IPS-18c (cell line): ENCODE data around the gene ALG6.
"Not testable (repeated sequence)": the region's sequence is repeated elsewhere in the genome, so short reads cannot be mapped to it uniquely, and the experiment has no call there.

Experiments used
- H3K4me3 ChIP-seq: 2 replicates; pipeline ENCODE4 v1.7.0; 2013; ENCODE audit warnings: low read depth, mild to moderate bottlenecking, low read length, moderate library complexity; ENCODE audit not compliant: insufficient read depth
- H3K9me3 ChIP-seq: one replicate; pipeline ENCODE4 v1.6.1; 2013; ENCODE audit warnings: mild to moderate bottlenecking, low read length, moderate library complexity; ENCODE audit not compliant: control insufficient read depth, insufficient read depth

Gene ALG6

GRCh38 chr1:63453232-63453631 lies 85.8 kb downstream of the ALG6 start:
- no peak overlapping the region for H3K4me3 ChIP-seq

GRCh38 chr1:63454269-63454668 lies 86.8 kb downstream of the ALG6 start:
- no peak overlapping the region for H3K4me3 ChIP-seq
- H3K9me3 ChIP-seq = no peaks in the 10 kb centered on the region

More at GRCh38 chr1:63453232-63453631, 85.8 kb downstream of the ALG6 start:
- H3K9me3 ChIP-seq = no peaks in the 10 kb centered on the region

- H3K9me3 ChIP-seq = no peaks in the 10 kb centered on the region
- no peak overlapping the region for H3K4me3 ChIP-seq
Observed at GRCh38 chr1:63458750-63459149, 91.3 kb downstream of the ALG6 start.

- no peaks in the 10 kb centered on the region for H3K9me3 ChIP-seq
- H3K4me3 ChIP-seq = no peak overlapping the region
Observed at GRCh38 chr1:63461661-63462230, 94.3 kb downstream of the ALG6 start.

- H3K4me3 ChIP-seq = no peak overlapping the region
- H3K9me3 ChIP-seq = no peaks in the 10 kb centered on the region
Observed at GRCh38 chr1:63463248-63463647, 95.8 kb downstream of the ALG6 start.

- H3K9me3 ChIP-seq = no peaks in the 10 kb centered on the region
Observed at GRCh38 chr1:63466181-63466580, 98.8 kb downstream of the ALG6 start.

GRCh38 chr1:63466759-63467158 lies 99.3 kb downstream of the ALG6 start:
- H3K9me3 ChIP-seq = no peaks in the 10 kb centered on the region
- H3K4me3 ChIP-seq = no peak overlapping the region

More at GRCh38 chr1:63466181-63466580, 98.8 kb downstream of the ALG6 start:
- no peak overlapping the region for H3K4me3 ChIP-seq

GRCh38 chr1:63468683-63469082 lies 101.3 kb downstream of the ALG6 start:
- H3K4me3 ChIP-seq, H3K9me3 ChIP-seq: not testable (repeated sequence)

- H3K4me3 ChIP-seq = no peak overlapping the region
Observed at GRCh38 chr1:63475761-63476160, 108.3 kb downstream of the ALG6 start.

GRCh38 chr1:63480057-63480456 lies 112.6 kb downstream of the ALG6 start:
- no peaks in the 10 kb centered on the region for H3K9me3 ChIP-seq

More at GRCh38 chr1:63475761-63476160, 108.3 kb downstream of the ALG6 start:
- no peaks in the 10 kb centered on the region for H3K9me3 ChIP-seq

GRCh38 chr1:63486629-63487028 lies 119.2 kb downstream of the ALG6 start:
- H3K4me3 ChIP-seq = no peak overlapping the region
- H3K9me3 ChIP-seq = no peaks in the 10 kb centered on the region

More at GRCh38 chr1:63480057-63480456, 112.6 kb downstream of the ALG6 start:
- no peak overlapping the region for H3K4me3 ChIP-seq

GRCh38 chr1:63487336-63488065 lies 120.1 kb downstream of the ALG6 start:
- H3K9me3 ChIP-seq = no peaks in the 10 kb centered on the region

More at GRCh38 chr1:63487336-63488065, 120.1 kb downstream of the ALG6 start:
- H3K4me3 ChIP-seq = no peak overlapping the region
